Measurements from ENCODE around the gene MED13L.
A peak's percentile ranks its signal among the peaks of the same experiment; 100 is the strongest.

MED13L gene

DNA sequence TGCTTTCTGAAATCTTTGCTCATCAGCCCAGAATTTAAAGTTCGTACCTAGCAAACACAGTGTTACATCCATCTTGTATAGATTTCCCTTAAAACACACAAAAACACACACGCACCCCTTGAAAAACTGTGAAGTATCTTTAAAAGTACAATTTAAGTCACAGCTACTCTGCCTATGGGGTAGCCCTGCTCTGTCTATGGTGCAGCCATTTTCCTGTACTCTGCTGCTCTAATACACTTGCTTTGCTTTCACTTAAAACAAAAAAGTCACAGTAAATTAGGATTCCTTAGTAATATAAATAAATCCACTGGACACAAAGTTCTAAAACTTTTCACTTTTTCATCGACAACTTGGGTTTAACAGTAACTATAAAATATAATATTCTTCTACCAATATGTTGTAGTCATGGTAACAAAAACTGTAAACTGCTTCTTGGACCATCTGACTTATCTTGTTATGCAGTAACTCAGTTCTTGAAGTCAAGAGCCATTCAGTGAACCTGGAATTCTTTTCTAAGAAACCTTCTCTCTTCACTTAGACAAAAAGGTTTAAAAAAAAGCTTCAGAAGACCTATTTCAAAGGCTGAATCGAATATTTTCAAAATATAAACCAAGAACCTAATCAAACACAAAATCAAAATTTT lies 63.5 kb downstream of the MED13L start:
- H3K4me2 ChIP-seq (ENCODE audit: insufficient read depth, low read length): no peak overlapping the region
- no peak overlapping the region for H2AFZ ChIP-seq (ENCODE audit: low read depth, low read length)
- no peaks in the 10 kb centered on the region for H3K36me3 ChIP-seq (ENCODE audit: insufficient read depth, low read length)
- H3K27ac ChIP-seq (ENCODE audit: low read length): no peak overlapping the region
- no peak for DNase-seq
- no peaks in the 10 kb centered on the region for H3K27me3 ChIP-seq (ENCODE audit: insufficient read depth, low read length, poor library complexity)
- no peak overlapping the region for H3K4me3 ChIP-seq (ENCODE audit: low read depth in 1 of 2, low read length in 2 of 2)
- peaks cover 5% of the 10 kb centered on the region; the same call in 1 of the 2 replicates for H3K4me1 ChIP-seq (ENCODE audit: insufficient read depth, low read length)
- peaks cover 62% of the 10 kb centered on the region for H4K20me1 ChIP-seq (ENCODE audit: insufficient read depth, low read length)
- TF ChIP-seq, protein P1, sequence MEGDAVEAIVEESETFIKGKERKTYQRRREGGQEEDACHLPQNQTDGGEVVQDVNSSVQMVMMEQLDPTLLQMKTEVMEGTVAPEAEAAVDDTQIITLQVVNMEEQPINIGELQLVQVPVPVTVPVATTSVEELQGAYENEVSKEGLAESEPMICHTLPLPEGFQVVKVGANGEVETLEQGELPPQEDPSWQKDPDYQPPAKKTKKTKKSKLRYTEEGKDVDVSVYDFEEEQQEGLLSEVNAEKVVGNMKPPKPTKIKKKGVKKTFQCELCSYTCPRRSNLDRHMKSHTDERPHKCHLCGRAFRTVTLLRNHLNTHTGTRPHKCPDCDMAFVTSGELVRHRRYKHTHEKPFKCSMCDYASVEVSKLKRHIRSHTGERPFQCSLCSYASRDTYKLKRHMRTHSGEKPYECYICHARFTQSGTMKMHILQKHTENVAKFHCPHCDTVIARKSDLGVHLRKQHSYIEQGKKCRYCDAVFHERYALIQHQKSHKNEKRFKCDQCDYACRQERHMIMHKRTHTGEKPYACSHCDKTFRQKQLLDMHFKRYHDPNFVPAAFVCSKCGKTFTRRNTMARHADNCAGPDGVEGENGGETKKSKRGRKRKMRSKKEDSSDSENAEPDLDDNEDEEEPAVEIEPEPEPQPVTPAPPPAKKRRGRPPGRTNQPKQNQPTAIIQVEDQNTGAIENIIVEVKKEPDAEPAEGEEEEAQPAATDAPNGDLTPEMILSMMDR (IDR thresholded peaks at IDR 0.05; ENCODE audit: borderline replicate concordance, extremely low read depth, low read length, poor library complexity, severe bottlenecking): no peak
- H3K9me3 ChIP-seq (ENCODE audit: insufficient read depth, low read length, severe bottlenecking): no peaks in the 10 kb centered on the region
- H3K79me2 ChIP-seq (ENCODE audit: insufficient read depth, low read length): peaks cover 99% of the 10 kb centered on the region
- ATAC-seq (ENCODE audit: insufficient read depth, low read depth): no peak
- no peak overlapping the region for H3K9ac ChIP-seq (ENCODE audit: low read depth, low read length)

DNA sequence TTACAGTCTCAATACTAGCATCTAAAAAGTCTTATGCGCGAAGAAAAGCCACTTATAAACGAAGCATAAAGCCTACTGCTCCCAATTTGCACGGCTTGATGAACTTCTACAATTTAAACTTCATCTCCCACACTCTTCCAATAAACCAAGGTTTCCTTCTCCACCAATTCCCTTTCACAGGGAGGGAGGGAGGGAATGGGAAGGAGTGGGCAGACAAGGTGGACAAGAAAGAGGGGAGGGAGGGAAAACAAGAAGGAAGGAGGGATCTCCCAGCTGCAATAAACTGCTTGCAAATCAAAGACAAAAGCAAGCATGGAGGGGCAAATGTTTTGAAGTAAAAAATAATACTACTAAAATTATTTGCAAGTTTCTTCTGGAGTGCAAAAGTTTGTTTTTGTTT lies 64.5 kb downstream of the MED13L start:
- H3K27ac ChIP-seq (ENCODE audit: low read length): no peak overlapping the region
- H3K9me3 ChIP-seq (ENCODE audit: insufficient read depth, low read length, severe bottlenecking): no peaks in the 10 kb centered on the region
- H3K4me1 ChIP-seq (ENCODE audit: insufficient read depth, low read length): peaks cover 5% of the 10 kb centered on the region; the same call in 1 of the 2 replicates
- no peak for TF ChIP-seq EZH2 (IDR thresholded peaks at IDR 0.05; ENCODE audit: borderline replicate concordance, low read depth, low read length, severe bottlenecking)
- TF ChIP-seq, protein P1 (IDR thresholded peaks at IDR 0.05; ENCODE audit: borderline replicate concordance, extremely low read depth, low read length, poor library complexity, severe bottlenecking): no peak
- ATAC-seq (ENCODE audit: insufficient read depth, low read depth): no peak
- H3K79me2 ChIP-seq (ENCODE audit: insufficient read depth, low read length): peaks cover 99% of the 10 kb centered on the region
- no peak overlapping the region for H3K4me2 ChIP-seq (ENCODE audit: insufficient read depth, low read length)
- no peak overlapping the region for H3K9ac ChIP-seq (ENCODE audit: low read depth, low read length)
- H3K36me3 ChIP-seq (ENCODE audit: insufficient read depth, low read length): no peaks in the 10 kb centered on the region
- no peak for DNase-seq
- H3K4me3 ChIP-seq (ENCODE audit: low read depth in 1 of 2, low read length in 2 of 2): no peak overlapping the region
- H3K27me3 ChIP-seq (ENCODE audit: insufficient read depth, low read length, poor library complexity): no peaks in the 10 kb centered on the region
- H2AFZ ChIP-seq (ENCODE audit: low read depth, low read length): no peak overlapping the region
- H4K20me1 ChIP-seq (ENCODE audit: insufficient read depth, low read length): peaks cover 67% of the 10 kb centered on the region

DNA sequence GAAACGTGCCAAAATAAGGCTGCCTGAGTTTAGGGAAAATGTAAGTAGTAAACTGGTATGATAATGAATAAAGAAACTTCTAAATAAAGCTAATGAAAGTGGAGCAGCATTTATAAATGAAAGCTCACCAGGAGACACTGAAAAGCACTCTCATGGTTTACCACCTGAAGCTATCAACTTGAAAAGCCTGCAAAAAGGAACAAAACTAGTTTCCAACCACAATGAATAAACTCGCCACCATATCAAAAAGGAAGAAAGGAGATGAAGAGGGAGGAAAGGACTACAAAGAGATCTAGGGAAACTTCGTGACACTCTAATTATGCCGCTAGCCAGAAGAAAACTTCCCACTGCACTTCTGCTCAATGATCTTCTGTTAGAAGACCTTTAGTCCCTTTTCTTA lies 66.7 kb downstream of the MED13L start:
- Histone ChIP-seq H3K9me3 (ENCODE audit: insufficient read depth, low read length, severe bottlenecking) (no peaks in the 10 kb centered on the region), H3K27ac (ENCODE audit: low read length) (no peak overlapping the region), H3K36me3 (ENCODE audit: insufficient read depth, low read length) (no peaks in the 10 kb centered on the region), H2AFZ (ENCODE audit: low read depth, low read length) (no peak overlapping the region), H3K4me2 (ENCODE audit: insufficient read depth, low read length) (no peak overlapping the region), H3K79me2 (ENCODE audit: insufficient read depth, low read length) (peaks cover 99% of the 10 kb centered on the region), H3K4me1 (ENCODE audit: insufficient read depth, low read length) (peaks cover 5% of the 10 kb centered on the region; the same call in 1 of the 2 replicates), H4K20me1 (ENCODE audit: insufficient read depth, low read length) (peaks cover 64% of the 10 kb centered on the region), H3K4me3 (ENCODE audit: low read depth in 1 of 2, low read length in 2 of 2) (no peak overlapping the region), H3K27me3 (ENCODE audit: insufficient read depth, low read length, poor library complexity) (no peaks in the 10 kb centered on the region), H3K9ac (ENCODE audit: low read depth, low read length) (no peak overlapping the region)
- ATAC-seq (ENCODE audit: insufficient read depth, low read depth): peak; percentile 70
- TF ChIP-seq, protein P1 (IDR thresholded peaks at IDR 0.05; ENCODE audit: borderline replicate concordance, extremely low read depth, low read length, poor library complexity, severe bottlenecking): no peak
- TF ChIP-seq EZH2 (IDR thresholded peaks at IDR 0.05; ENCODE audit: borderline replicate concordance, low read depth, low read length, severe bottlenecking): no peak
- no peak for DNase-seq

Measured in DND-41 (cell line).